GM19372 (cell line): Measurements from ENCODE around the gene DUSP9.
"Not testable (repeated sequence)": the region's sequence is repeated elsewhere in the genome, so short reads cannot be mapped to it uniquely, and the experiment has no call there.

Experiments used
- ATAC-seq: cut with Tn5 transposase; IDR thresholded peaks from one replicate; pipeline ENCODE4 v1.9.1; 2021; ENCODE audit warnings: mild to moderate bottlenecking, low read depth, moderate library complexity; ENCODE audit not compliant: unreplicated experiment

DUSP9 gene

GRCh38 chrX:153688911-153689590 lies 42.0 kb downstream of the DUSP9 start:
- no peak for ATAC-seq

DNA sequence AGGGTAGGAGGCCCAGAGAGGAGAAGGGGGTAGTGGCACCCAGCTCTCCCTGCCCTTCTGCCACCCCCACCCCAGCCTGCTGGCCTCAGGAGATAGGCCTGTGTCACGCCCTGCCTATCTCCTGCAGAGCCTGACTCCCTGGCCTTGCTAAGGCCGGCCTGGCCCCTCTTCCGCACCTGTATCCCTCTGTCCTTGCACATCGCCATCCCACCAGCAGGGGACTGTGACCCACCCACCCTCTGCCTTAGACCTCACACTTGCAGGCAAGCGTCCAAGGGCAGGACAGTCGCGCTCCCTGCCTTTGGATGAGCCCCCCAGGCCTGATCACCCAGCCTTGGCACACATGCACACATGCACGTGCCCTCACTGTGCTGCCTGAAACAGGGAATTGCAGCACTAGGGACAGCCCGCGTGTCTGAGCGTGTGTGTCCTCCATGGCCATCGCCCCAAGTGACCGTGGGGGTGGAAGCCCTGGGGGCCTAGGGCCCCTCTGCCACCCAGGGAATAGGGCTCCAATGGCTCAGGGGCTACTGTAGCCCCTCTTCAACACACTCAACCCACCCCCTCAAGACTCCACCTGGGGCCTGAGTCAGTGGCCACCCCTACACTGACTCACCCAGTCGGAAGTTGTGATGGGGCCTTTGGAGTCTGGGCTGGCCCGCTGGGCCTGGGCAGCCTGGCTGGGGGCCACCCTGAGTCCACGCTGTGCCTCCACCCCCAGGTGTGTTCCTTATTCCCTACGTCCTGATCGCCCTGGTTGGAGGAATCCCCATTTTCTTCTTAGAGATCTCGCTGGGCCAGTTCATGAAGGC lies 42.9 kb downstream of the DUSP9 start:
- ATAC-seq = no peak

DNA sequence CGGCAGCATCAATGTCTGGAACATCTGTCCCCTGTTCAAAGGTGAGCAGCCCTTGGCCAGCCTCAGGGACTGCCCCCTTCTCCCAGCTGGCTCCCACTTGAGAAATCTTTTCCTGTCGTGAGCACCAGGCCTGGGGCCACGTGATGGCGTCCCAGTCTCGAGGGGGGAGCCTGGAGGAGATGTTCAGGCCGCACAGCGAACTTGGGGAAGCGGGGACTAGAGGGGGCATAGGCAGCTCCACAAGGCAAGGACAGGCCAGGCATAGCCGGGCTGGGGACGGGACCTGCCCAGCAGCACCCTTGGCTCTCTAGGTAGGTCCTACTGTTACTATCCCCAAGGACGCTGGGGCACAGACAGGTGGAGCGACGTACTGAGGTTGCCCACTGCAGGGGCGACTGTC lies 43.5 kb downstream of the DUSP9 start:
- ATAC-seq = no peak

DNA sequence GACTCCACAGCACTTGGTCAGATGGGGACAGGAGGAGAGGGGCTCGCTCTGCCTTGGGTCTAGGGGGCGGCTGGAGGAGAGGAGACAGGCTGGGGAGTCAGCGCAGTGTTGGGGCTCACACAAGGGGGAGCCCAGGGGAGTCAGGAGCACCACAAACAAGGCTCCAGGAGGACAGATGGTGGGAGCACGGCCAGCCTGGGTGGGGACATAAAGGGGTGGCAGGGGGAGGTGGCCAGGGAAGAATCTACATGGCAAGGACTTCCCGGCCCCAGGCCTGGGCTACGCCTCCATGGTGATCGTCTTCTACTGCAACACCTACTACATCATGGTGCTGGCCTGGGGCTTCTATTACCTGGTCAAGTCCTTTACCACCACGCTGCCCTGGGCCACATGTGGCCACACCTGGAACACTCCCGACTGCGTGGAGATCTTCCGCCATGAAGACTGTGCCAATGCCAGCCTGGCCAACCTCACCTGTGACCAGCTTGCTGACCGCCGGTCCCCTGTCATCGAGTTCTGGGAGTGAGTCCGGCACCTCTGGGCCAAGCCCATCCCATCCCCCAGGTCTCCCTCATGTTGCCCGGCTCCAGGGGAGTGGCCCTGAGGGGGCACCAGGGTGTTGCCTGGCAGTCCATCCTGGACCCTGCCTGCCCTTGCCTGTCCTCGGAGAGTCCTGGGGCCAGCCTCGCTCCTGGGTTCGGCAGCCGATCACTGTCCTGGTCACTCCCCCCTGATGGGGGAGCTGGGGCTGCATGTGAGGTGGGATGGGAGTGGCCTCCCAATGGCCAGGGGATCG lies 44.2 kb downstream of the DUSP9 start:
- not testable (repeated sequence) for ATAC-seq

DNA sequence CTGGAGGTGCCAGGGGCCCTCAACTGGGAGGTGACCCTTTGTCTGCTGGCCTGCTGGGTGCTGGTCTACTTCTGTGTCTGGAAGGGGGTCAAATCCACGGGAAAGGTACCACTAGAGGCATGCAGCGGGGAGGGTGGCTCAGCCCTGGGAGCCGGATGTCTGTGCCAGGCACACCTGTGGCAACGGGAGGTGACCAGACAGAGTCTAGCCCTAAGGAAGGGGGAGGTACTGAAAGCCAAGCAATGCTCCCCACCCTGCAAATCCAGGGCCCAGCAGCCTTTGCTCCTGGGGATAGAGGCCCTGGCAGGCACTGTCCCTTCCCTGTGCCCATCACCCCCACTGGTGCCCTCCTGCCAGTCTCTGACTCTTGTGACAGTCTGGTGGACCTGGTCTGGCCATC lies 45.0 kb downstream of the DUSP9 start:
- no peak for ATAC-seq

DNA sequence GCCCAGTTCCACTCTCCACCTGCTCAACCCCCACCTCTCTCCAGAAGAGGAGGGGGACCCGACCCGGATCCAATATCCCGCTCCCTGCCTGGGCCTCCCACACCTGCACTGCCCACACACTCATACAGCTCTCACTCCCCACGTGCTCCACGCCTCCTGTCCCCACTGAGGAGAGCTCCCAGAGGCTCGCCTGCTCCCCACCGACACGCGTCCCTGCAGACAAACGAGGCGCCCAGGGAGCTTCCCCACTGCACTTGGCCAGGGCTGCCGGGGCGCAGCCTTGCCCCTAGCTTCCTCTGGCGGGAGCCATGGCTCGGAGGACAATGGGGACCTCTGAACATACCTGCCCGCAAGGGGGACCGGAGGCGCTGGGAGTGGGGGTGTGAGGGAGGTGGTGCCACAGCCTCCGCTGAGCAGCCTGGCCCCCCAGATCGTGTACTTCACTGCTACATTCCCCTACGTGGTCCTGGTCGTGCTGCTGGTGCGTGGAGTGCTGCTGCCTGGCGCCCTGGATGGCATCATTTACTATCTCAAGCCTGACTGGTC lies 45.7 kb downstream of the DUSP9 start:
- ATAC-seq = no peak

GRCh38 chrX:153693216-153694086 lies 46.4 kb downstream of the DUSP9 start:
- no peak for ATAC-seq

GRCh38 chrX:153694256-153694655 lies 47.3 kb downstream of the DUSP9 start:
- ATAC-seq = not testable (repeated sequence)

- no peak for ATAC-seq
These were observed 47.8 kb downstream of the DUSP9 start for GRCh38 chrX:153694687-153695270.

- no peak for ATAC-seq
These were observed 49.1 kb downstream of the DUSP9 start for GRCh38 chrX:153696100-153696499.

- ATAC-seq = not testable (repeated sequence)
These were observed 49.5 kb downstream of the DUSP9 start for GRCh38 chrX:153696538-153696937.

GRCh38 chrX:153696986-153697722 lies 50.2 kb downstream of the DUSP9 start:
- ATAC-seq = not testable (repeated sequence)

DNA sequence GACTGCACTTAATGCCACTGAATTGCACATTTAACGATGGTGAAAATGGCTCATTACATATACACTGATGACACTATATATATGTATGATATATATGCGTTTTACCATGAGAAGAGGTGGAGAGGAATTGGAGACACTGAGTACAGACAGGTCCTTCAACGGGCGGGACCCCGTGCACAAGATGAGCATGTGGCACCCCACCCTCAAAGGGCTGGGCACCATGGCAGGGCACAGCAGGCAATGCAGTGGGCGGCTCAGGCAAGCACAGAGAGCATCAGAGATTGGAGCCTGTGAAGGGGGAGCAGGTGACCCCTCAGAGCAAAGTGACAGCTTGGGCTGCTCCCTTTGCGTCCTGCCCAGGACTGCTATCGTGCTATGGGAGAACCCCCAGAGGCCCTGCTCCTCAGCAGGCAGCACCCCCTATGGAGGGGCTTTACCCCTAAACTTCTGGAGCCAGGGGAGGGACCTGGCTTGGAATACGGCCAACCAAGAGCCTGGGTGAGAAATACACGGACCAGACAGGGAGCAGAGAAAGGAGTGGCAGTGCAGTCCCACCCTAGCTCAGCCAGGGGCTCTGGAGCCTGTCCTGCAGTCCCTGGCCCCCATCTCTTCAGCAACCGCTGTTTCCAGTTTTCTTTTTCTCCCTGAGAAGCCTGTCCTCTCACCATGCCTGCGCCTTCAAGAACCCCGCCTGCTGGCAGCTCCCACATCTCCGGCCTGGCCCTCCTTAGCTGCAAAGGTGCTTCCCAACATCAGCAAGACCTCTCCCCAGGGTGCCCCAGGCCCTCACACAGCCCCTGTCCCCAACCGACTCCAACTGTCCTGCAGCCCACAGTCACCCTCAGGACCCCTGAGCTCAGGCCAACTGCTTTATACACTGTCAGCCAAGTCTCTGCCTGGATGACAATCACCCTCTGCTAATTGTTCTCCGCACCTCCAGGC lies 51.2 kb downstream of the DUSP9 start:
- ATAC-seq = no peak

DNA sequence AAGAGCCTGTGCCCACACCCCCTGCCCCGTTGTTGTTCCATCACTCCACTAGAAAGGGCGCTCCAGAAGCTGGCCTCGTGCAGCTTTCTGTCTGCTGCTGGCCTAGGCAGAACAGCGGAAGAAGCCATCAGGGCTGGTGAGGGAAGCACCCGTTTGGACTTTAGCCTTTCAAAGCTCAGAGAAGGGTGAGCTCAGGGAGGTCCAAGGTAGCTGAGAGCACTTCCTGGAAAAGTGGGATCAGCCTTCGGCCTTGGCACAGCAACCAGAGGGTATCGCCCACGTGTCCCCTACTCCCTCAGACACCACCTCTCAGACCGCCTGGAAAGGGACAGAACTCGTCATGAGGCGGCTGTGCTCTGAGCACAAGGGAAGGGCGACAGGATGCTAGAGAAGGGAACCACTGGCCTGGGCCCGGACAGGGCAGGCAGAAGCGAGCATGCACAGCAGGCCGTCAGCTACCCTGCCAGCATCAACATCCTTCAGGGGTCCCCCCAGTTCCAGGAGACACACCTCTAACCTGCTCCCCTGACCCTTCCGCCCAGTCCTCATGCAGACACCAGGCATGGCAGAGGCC lies 52.3 kb downstream of the DUSP9 start:
- not testable (repeated sequence) for ATAC-seq

DNA sequence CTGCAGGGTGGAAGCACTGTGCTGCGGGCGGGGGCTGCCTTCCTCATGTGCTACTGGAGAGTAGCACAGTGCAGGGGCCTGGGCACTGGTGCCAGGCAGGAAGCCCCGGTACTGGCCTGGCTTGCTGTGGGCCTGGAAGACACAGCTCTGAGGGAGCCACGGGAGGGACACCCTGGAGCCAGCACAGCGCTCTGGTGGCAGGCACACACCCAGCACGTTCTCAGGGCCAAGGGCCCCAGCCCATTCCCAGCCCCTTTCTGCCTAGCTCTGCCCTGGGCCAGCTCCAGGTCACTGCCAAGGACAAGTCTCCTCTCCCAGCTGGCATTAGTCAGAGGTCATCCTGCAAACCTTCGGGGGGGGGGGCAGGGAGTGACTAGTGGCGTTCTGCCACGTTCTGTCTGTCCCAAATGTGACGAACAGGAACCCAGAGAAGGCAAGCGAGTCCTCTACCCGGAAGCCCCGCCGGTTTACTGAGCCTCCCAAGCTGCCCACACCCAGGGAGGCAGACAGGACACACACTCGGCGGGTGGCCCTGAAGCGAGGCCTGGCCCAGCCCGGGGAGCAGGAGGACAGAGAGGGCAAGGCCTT lies 52.9 kb downstream of the DUSP9 start:
- not testable (repeated sequence) for ATAC-seq

DNA sequence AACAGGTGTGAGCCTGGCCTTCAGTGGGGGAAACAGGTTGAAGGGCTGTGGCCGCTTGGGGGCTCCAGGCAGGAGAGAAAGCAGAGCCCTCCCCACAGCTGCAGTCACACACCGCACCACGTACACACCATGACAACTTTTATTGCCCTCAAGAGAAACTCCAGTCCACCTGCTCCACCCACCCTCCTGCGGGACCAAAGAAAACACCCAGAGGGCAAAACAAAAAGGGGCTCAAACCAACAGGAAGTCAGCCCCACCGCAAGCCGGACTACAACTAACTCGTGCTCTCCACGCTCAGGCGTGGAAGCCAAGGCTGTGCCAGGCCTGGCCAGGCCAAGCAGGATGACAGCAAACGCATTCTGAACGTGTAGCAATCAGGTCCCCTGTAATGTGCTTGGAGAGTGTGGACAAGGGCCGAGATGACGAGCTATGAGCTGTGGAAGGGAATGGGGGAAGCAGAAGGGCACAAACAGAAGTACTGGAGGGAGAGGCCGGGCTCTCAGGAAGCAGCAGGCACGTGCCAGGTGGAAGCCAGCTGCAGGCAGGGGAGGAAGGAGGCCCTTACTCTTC lies 53.5 kb downstream of the DUSP9 start:
- no peak for ATAC-seq
